ENCODE data around the gene SIGLEC11. TPM values are rescaled to one million over a fixed set of nuclear protein-coding genes. Genes with fewer than 3 reads are reported as not detected.

SIGLEC11 gene
- total RNA-seq, 1 donor from 2014 or later: 7.7 TPM

DNA sequence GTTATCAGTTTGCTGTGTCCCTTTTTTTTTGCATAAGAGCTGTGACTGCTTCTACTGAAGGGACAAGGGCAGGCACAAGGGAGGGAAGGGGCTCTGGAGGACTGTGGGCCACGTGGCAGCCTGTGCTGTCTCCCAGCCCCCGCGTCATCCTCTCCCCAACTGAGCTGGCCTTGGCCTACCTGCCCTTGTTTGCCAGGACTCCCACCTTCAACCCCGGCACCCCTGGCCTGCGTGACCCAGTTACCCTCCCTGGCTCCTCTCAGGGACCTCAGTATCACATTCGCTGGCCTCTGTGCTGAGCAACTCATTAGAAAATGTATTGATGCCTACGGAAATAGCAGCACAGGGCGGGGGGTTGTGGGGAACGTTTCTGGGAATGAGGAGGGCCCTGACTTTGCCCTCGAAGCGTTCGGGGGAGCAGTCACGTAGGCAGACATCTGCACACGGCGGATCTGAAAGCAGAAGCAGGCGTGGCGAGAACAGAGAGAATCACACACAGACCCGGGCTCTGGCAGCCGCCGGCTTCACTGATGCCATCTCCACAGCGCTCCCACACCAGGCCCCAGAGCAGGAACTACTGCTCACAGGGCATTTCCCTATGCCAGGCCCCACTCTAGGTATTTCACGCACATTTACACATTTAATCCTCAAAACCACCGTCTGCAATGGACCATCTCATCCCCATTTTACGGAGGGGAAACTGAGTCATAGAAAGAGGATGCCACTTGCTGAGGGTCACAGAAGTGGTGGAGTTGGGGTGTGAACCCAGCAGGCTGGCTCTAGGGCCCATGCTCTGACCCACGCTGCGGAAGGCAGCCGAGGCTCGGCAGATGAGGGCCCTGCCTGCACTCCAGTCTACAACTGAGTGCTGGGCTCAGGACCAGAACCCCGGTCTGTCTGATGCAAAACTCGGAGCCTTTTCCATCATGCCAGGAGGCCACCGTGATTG is 37.6 kb downstream of the SIGLEC11 start:
- Histone ChIP-seq H3K4me3 (no peak overlapping the region), H3K4me1 (peaks cover 19% of the 10 kb centered on the region), H3K27ac (no peak overlapping the region), H3K9me3 (no peaks in the 10 kb centered on the region), H3K27me3 (ENCODE audit: low read depth) (no peaks in the 10 kb centered on the region), H3K36me3 (peaks cover 63% of the 10 kb centered on the region)
- TF ChIP-seq, protein P1, sequence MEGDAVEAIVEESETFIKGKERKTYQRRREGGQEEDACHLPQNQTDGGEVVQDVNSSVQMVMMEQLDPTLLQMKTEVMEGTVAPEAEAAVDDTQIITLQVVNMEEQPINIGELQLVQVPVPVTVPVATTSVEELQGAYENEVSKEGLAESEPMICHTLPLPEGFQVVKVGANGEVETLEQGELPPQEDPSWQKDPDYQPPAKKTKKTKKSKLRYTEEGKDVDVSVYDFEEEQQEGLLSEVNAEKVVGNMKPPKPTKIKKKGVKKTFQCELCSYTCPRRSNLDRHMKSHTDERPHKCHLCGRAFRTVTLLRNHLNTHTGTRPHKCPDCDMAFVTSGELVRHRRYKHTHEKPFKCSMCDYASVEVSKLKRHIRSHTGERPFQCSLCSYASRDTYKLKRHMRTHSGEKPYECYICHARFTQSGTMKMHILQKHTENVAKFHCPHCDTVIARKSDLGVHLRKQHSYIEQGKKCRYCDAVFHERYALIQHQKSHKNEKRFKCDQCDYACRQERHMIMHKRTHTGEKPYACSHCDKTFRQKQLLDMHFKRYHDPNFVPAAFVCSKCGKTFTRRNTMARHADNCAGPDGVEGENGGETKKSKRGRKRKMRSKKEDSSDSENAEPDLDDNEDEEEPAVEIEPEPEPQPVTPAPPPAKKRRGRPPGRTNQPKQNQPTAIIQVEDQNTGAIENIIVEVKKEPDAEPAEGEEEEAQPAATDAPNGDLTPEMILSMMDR (IDR thresholded peaks at IDR 0.05): no peak
- DNase-seq: no peak
- no peak for ATAC-seq
- intact Hi-C loops (cut with DNase I): no loop called here

GRCh38 chr19:49921871-49922795 is 38.8 kb downstream of the SIGLEC11 start:
- no peak for DNase-seq

DNA sequence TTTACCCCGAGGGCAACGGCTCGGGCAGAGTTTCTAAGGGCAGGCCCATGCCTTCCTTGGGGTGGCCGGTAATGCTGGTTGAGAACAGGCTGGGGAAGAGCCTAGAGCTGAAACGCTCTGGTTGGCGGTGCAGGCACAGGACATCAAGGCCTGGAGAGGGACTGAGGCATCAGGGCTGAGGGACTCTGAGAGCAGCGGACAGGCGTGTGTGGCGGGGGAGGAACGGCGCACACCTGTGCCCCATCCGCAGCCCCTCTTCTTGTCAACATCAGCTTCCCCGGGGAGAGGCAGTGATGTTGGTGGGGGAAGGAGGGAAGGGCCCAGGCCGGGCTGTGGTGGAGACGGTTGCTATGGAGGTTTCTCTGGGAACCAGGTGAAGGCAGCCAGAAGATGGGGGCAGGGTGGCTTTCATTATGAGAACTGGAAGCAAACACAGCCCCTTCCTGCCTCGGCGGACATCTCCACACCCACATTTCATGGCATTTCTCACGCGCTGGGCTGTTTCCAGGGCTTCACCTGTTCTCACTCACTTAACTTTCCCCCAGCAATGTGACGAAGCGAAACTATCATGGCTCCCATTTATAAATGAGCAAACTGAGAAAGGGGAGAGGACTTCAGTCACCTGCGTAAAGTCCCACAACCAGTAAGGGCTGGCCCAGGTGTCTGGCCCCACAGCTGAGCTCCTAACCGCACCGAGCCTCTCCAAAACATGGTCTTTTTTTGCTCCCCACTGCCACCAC is 40.2 kb downstream of the SIGLEC11 start:
- H3K4me3 ChIP-seq: no peak overlapping the region
- H3K27ac ChIP-seq: no peak overlapping the region
- TF ChIP-seq, protein P1 (IDR thresholded peaks at IDR 0.05): no peak
- H3K27me3 ChIP-seq (ENCODE audit: low read depth): no peaks in the 10 kb centered on the region
- intact Hi-C loops (cut with DNase I): no loop called here
- DNase-seq: no peak
- no peak for ATAC-seq
- H3K9me3 ChIP-seq: no peaks in the 10 kb centered on the region
- H3K4me1 ChIP-seq: no peaks in the 10 kb centered on the region
- H3K36me3 ChIP-seq: peaks cover 69% of the 10 kb centered on the region

More at GRCh38 chr19:49921871-49922795, 38.8 kb downstream of the SIGLEC11 start:
- peaks cover 7% of the 10 kb centered on the region for H3K4me1 ChIP-seq
- intact Hi-C loops (cut with DNase I): no loop called here
- peaks cover 71% of the 10 kb centered on the region for H3K36me3 ChIP-seq
- no peak overlapping the region for H3K27ac ChIP-seq
- H3K27me3 ChIP-seq (ENCODE audit: low read depth): no peaks in the 10 kb centered on the region
- TF ChIP-seq, protein P1 (IDR thresholded peaks at IDR 0.05): no peak
- H3K4me3 ChIP-seq: no peak overlapping the region
- ATAC-seq: no peak
- no peaks in the 10 kb centered on the region for H3K9me3 ChIP-seq

- H3K9me3 ChIP-seq: no peaks in the 10 kb centered on the region
- TF ChIP-seq, protein P1 (IDR thresholded peaks at IDR 0.05): no peak
- peaks cover 5% of the 10 kb centered on the region for H3K4me1 ChIP-seq
- peaks cover 59% of the 10 kb centered on the region for H3K36me3 ChIP-seq
- H3K4me3 ChIP-seq: no peak overlapping the region
- intact Hi-C loops (cut with DNase I): no loop called here
- ATAC-seq (no peak), DNase-seq (no peak)
- H3K27ac ChIP-seq: no peak overlapping the region
- no peaks in the 10 kb centered on the region for H3K27me3 ChIP-seq (ENCODE audit: low read depth)
Observed at GRCh38 chr19:49918089-49918488, 42.9 kb downstream of the SIGLEC11 start.

Measured in lower lobe of right lung (tissue), 2 donors.